CD4-positive, alpha-beta T cell treated with Interferon gamma for 1 hour (primary cell): Measurements from ENCODE around the gene CH25H.
A peak's percentile ranks its signal among the peaks of the same experiment; 100 is the strongest.
"Not testable (repeated sequence)": the region's sequence is repeated elsewhere in the genome, so short reads cannot be mapped to it uniquely, and the experiment has no call there.

Experiments used
- DNase-seq: peaks from one replicate; pipeline ENCODE4 v3.0.0-alpha.2; 2020

CH25H gene

GRCh38 chr10:89191301-89191700 lies 15.8 kb downstream of the CH25H start:
- not testable (repeated sequence) for DNase-seq

GRCh38 chr10:89189211-89189734 lies 17.8 kb downstream of the CH25H start:
- DNase-seq = no peak

GRCh38 chr10:89185658-89186057 lies 21.5 kb downstream of the CH25H start:
- no peak for DNase-seq

GRCh38 chr10:89184638-89185037 lies 22.5 kb downstream of the CH25H start:
- DNase-seq = no peak

- DNase-seq = no peak
These were observed 23.5 kb downstream of the CH25H start for GRCh38 chr10:89183571-89183970.

- no peak for DNase-seq
These were observed 24.2 kb downstream of the CH25H start for GRCh38 chr10:89182894-89183293.

GRCh38 chr10:89175816-89176215 lies 31.3 kb downstream of the CH25H start:
- no peak for DNase-seq

GRCh38 chr10:89173075-89173474 lies 34.0 kb downstream of the CH25H start:
- DNase-seq = no peak

- DNase-seq = no peak
These were observed 35.1 kb downstream of the CH25H start for GRCh38 chr10:89171996-89172395.

GRCh38 chr10:89171263-89171872 lies 35.7 kb downstream of the CH25H start:
- DNase-seq = no peak

- not testable (repeated sequence) for DNase-seq
These were observed 38.7 kb downstream of the CH25H start for GRCh38 chr10:89168354-89168900.

- DNase-seq = no peak
These were observed 39.2 kb downstream of the CH25H start for GRCh38 chr10:89167915-89168314.

GRCh38 chr10:89165923-89166322 lies 41.2 kb downstream of the CH25H start:
- DNase-seq = no peak

GRCh38 chr10:89164920-89165319 lies 42.2 kb downstream of the CH25H start:
- DNase-seq = no peak

- no peak for DNase-seq
These were observed 43.0 kb downstream of the CH25H start for GRCh38 chr10:89164080-89164479.

- DNase-seq = peak; percentile 55
These were observed 43.7 kb downstream of the CH25H start for GRCh38 chr10:89163265-89163995.

GRCh38 chr10:89162596-89162995 lies 44.5 kb downstream of the CH25H start:
- no peak for DNase-seq

GRCh38 chr10:89160339-89160738 lies 46.8 kb downstream of the CH25H start:
- DNase-seq = no peak

GRCh38 chr10:89159761-89160160 lies 47.4 kb downstream of the CH25H start:
- no peak for DNase-seq

- DNase-seq = no peak
These were observed 47.8 kb downstream of the CH25H start for GRCh38 chr10:89159316-89159715.

- DNase-seq = no peak
These were observed 48.7 kb downstream of the CH25H start for GRCh38 chr10:89158446-89158845.

- no peak for DNase-seq
These were observed 50.8 kb downstream of the CH25H start for GRCh38 chr10:89156161-89156835.
